CD4-positive, alpha-beta T cell treated with Interleukin-10 for 1 hour (primary cell): ENCODE measurements around the gene CLEC4A.
"Not testable (repeated sequence)": the region's sequence is repeated elsewhere in the genome, so short reads cannot be mapped to it uniquely, and the experiment has no call there.

Experiments
- DNase-seq: peaks from one replicate; pipeline ENCODE4 v3.0.0-alpha.2; 2020

Gene CLEC4A

DNA sequence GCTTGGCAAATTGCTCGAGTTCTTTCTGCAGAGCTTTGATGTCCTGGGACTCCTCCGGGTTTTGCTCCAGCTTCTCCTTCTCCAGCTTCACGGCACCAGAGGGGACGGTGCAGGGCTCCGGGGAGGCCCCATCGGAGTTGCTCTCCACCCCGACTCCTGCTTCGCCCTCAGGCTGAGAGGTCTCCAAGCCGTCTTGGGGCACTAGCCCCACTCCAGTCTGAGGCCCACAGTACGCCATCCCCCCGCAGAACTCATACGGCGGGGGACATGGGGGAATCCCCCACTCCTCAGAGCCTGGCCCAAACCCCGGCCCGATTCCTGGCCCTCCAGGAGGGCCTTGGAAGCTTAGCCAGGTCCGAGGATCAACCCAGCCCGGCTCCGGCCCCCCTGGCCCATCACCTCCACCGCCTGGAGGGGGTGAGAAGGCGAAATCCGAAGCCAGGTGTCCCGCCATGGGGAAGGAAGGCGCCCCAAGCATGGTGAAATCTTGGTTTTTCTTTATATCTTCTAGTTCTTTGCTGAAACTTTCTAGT lies 11.0 kb downstream of the CLEC4A start:
- not testable (repeated sequence) for DNase-seq

DNA sequence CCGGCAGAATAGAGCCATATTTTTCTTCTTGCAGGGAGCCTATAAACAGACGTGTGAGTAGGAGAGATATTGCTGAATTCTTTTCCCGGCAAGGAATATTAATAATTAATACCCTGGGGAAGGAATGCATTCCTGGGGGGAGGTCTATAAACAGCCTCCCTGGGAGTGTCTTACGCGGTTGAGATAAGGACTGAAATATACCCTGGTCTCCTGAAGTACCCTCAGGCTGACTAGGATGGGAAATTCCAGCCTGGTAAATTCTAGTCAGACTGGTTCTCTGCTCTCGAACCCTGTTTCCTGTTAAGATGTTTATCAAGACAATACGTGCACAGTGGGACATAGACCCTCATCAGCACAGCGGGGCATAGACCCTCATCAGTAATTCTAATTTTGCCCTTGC lies 18.2 kb downstream of the CLEC4A start:
- not testable (repeated sequence) for DNase-seq

DNA sequence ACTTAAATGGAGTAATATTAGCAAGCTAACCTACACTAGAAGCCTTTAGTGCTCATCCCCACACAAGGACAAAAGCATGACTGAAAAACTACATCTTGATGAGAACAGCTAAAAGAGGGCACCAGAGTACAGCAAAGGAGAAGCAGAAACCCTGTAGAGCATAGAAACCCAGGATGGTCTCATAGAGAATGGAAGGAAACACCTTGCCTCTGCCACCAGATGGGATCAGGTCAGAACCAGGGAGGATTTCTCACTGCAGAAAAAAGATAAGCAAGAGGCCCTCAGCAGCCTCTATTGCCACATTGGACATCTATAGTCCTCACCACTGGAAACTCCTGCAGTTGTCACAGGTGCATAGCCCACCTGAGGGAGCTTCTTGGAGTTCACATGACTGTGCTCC lies 19.8 kb downstream of the CLEC4A start:
- DNase-seq, result no peak

DNA sequence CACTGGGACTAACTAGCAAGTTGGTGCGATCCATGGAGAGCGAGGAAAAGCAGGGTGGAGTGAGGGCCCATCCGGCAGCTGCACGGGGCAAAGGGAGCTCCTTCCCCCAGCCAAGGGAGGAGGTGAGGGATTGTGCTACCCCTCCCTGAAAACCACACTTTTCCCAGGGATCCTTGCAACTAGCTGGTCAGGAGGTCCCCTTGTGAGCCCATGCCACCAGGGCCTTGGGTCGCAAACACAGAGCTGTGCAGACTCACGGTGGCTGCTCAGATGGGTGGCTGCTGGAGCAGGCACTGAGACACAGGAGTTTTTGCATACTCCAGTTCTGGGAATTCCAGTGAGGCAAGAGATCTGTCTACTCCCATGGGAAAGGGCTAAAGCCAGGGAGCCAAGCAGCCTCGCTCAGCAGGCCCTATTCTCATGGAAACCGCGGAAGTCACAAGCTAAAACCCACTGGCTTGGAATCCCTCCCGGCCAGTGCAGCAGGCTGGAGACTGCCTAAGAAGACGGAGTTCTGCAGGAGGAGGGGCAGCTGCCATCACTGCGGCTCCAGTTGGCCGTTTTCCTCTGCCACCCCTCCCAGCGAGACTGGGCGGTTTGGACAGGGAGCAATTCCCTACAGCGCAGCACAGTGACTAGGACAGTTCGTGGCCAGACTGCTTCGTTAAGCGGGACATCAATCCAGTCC lies 22.5 kb downstream of the CLEC4A start:
- no peak for DNase-seq

DNA sequence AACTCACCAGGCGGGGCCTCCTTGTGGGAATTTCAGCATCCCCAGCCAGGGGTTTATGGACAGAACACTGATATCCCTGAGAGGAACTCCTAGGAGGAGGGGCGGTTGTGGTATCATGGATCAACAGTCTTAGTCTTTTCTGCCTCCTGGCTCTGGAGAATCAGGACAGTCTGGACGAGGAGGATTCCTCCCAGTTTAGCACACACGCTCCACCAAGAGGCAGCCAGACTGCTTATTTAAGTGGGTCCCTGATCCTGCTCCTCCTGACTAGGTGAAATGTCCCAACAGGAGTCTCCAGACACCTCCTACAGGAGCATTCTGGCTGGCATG lies 23.0 kb downstream of the CLEC4A start:
- no peak for DNase-seq

DNA sequence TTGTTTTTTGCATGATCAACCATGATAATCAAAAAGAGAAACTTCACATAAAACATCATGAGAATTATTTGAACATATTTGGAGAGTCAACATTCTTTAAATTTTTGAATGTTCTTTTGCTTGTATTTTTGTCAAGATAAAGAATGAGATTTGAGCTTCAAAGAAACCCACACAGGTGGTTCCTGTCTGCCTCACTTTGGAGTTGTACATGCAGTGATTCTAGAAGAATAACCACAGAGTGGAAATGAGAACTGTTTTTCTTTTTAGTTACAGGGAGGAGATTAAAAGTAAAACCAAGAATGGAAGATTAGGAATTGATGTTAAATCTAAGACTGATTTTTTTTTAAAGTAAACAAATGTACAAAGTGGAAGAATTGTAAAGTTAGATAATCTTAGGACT lies 31.1 kb downstream of the CLEC4A start:
- DNase-seq, result peak; percentile 10

DNA sequence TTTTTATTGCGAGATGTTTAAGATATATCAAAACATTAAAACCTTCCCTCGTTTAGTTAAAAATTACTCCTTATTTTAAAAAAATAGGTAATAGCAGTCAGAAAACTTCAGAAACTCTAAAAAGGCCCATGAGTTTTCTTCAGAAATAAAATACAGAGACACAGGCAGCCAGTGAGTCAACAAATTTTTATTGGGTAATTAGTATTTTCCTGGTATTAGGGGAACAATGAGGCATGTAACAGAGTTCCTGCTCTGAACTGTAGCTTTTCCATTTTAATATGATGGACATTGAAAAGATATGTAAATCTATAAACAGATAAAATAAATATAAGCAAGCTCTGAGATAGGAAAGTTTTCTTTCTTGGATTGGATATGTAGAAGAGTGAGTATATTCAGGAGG lies 33.0 kb downstream of the CLEC4A start:
- DNase-seq, result no peak

DNA sequence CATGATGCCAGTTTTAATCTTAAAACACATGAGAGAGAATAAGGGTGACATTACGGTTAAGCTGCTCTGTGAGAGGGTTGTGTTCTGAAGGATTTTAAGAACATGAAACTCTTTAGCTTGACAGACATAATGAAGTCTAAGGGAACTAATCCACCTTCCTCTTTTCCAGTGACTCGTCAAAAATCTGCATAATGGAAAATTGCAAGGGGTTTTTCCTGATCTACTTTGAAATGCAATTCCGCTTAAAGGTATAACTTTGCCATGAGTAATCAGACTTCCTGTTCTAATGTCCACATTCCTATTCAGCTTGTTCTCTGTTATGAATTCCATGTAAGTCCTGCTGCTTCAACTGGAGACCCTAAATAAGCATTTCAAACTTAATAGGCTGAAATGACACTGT lies 33.4 kb downstream of the CLEC4A start, which contains the start of gene ZNF705A:
Gene ZNF705A (plus strand): TSS at position 171 of the 400 bp plus-strand sequence. CDS start 15,611 bp downstream, outside the sequence.
- DNase-seq, result peak; percentile 2

DNA sequence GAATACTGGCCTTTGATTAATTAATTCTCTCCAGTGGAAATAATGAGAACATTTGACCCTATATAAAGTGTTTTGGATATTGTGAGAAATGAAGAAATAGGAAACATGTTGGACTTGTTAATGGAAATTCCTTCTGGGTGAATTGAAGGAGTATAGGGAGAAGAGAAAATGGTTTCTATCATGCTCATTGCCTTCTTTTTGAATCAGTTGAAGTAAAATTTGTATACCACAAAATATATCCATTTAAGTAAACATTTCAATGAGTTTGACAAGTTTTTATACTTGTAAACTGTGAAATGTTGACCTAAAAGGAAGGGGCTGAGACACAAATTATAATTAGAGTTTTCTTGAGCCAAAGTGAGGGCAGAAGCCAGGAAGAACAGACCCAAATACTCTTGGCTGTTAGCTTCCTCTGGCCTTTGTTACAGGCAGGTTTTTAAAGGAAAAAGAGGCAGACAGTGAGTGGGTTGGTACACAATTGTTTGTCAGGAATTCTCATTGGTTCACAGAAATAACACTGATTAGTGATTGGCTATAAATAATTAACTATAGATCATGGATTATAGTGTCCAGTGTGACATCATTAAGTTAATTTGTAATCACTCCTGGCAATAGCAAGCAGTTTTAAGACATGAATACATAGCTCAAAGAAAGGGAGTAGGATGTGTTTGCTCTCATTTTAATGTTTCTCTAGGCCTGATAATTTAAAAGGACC lies 34.2 kb downstream of the CLEC4A start:
- no peak for DNase-seq

DNA sequence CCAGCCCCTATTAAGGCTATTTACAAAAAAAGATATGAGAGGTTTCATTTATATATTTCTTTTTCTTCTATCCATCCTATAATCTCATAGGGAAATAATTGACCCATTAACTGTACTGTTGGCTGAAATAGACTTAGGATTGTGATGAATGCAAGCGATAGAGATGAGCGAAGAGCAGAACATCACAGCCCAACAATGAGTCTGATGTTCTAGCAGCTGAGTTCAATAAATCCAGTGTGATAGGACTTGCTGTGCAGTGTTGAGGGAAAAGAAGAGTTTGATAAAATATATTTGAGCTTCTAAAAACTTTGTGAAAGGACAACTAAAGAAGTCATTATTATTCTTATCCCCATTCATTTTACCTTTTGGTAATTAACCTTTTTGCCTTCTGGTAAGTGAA lies 49.5 kb downstream of the CLEC4A start:
- not testable (repeated sequence) for DNase-seq

DNA sequence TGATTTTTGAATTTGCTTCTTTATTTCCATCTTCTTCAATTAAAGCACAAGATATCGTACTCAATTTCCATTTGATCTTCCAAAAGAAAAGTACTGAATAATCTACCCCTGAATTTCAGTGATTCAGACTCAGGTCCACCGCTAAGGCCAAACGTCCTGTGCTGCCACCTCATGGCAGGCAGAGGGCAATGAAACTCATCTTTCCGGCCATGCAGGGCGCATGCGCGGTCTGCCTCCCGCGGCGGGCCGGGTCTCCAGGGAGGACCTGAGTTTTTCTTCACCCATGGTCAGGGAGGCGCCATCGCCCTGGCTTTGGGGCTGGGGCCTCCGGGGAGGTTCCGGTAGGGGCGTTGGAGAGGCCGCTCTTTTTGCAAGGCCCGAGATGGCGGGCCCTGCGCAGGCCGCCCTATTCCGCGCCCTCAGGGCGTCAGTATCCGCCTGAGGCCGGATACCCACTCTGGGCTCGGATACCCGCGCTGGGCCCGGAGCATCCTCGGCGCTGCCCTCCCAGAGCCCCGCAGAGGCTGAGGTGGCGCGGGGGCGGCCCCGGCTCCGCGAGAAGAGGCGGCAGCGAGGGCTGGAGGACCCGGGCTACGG lies 56.7 kb downstream of the CLEC4A start:
- peak; percentile 88 for DNase-seq

DNA sequence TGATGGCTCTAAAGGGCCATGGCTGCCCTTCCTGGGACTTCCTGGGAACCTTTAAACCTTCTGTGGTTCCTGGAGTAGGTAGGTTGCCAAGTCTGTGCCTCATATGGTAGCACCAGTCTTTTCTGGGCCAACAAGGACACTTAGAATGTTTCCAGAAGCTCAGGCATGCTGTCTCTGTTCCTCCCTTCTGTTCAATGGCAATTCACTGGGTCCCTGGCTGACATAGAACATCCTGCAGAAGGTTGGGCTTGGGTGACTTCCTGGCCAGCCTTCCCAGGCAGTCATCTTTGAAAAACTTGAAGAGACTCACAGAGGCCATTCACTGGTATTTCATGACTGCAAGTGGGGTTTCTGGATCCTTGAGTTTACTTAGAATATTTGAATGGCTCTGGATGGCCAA lies 57.9 kb downstream of the CLEC4A start:
- DNase-seq, result not testable (repeated sequence)

DNA sequence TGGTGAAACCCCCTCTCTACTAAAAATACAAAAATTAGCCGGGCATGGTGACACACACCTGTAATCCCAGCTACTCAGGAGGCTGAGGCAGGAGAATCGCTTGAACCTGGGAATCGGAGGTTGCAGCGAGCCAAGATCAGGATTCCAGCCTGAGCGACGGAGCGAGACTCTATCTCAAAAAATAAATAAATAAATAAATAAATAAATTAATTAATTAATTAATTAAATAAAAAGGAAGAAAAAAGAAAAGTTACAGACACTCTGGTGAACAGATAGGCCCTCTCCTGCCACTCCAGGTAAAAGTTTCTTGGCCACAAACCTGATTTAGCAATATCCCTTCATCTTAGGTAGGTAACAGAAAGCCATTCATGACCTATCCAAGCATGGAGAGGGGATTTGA lies 59.5 kb downstream of the CLEC4A start:
- DNase-seq, result not testable (repeated sequence)

DNA sequence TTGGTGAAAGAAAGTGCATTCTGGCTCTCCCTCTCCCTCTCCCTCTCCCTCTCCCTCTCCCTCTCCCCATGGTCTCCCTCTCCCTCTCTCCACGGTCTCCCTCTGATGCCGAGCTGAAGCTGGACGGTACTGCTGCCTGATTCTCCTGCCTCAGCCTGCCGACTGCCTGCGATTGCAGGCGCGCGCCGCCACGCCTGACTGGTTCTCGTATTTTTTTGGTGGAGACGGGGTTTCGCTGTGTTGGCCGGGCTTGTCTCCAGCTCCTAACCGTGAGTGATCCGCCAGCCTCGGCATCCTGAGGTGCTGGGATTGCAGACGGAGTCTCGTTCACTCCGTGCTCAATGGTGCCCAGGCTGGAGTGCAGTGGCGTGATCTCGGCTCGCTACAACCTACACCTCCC lies 59.9 kb downstream of the CLEC4A start:
- not testable (repeated sequence) for DNase-seq

DNA sequence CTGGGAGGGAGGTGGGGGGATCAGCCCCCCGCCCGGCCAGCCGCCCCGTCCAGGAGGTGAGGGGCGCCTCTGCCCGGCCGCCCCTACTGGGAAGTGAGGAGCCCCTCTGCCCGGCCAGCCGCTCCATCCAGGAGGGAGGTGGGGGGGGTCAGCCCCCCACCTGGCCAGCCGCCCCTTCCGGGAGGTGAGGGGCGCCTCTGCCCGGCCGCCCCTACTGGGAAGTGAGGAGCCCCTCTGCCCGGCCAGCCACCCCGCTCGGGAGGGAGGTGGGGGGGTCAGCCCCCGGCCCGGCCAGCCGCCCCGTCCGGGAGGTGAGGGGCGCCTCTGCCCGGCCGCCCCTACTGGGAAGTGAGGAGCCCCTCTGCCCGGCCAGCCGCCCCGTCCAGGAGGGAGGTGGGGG lies 60.8 kb downstream of the CLEC4A start:
- DNase-seq, result not testable (repeated sequence)

DNA sequence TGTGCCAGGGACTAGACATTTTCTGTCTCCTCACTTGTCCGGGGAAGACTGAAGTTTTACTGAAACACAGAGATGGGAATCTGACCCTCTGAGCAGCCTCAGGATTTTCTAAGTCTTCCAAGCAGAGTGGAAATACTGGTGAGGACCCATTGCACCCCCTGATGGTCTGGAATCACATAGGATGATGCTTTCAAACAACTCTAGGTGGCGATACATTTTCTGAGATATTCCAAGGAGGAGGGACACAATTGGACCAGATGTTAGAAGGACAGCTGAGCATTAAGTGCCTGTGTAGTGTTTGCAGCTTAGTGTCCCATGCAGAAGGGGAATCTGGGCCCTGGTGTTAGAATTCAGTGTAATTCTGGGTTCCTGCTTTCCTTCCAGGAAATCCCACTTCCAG lies 64.7 kb downstream of the CLEC4A start:
- not testable (repeated sequence) for DNase-seq
